T1000 (cell line): ENCODE measurements around the gene KHNYN.
"Not testable (repeated sequence)": the region's sequence is repeated elsewhere in the genome, so short reads cannot be mapped to it uniquely, and the experiment has no call there.

Experiments
- DNase-seq: peaks from one replicate; lab custom pipeline; 2025; ENCODE audit warnings: mixed read lengths; lab: John Stamatoyannopoulos, UW

Gene KHNYN

GRCh38 chr14:24437736-24438067 is 7.9 kb downstream of the KHNYN start:
- no peak for DNase-seq

GRCh38 chr14:24438223-24439097 is 8.7 kb downstream of the KHNYN start:
- no peak for DNase-seq

GRCh38 chr14:24439257-24439656 is 9.5 kb downstream of the KHNYN start:
- no peak for DNase-seq

GRCh38 chr14:24439830-24440605 is 10.3 kb downstream of the KHNYN start:
- DNase-seq = no peak

GRCh38 chr14:24440606-24441399 is 11.0 kb downstream of the KHNYN start:
- no peak for DNase-seq

GRCh38 chr14:24441485-24441884 is 11.7 kb downstream of the KHNYN start:
- no peak for DNase-seq

GRCh38 chr14:24441904-24442239 is 12.1 kb downstream of the KHNYN start:
- DNase-seq = no peak

GRCh38 chr14:24442240-24443052 is 12.7 kb downstream of the KHNYN start, which contains the start of gene SDR39U1:
Gene SDR39U1 (minus strand): TSS chr14:24442776. CDS start chr14:24442769, 7 bp downstream.
- DNase-seq = peak; percentile 94

GRCh38 chr14:24443053-24443665 is 13.4 kb downstream of the KHNYN start:
- DNase-seq = no peak

GRCh38 chr14:24450828-24451227 is 21.1 kb downstream of the KHNYN start:
- not testable (repeated sequence) for DNase-seq

GRCh38 chr14:24456980-24457379 is 27.2 kb downstream of the KHNYN start:
- DNase-seq = no peak

- DNase-seq = no peak
Measured at GRCh38 chr14:24458736-24459135, 29.0 kb downstream of the KHNYN start.

GRCh38 chr14:24459331-24459730 is 29.6 kb downstream of the KHNYN start:
- no peak for DNase-seq

GRCh38 chr14:24461336-24461735 is 31.6 kb downstream of the KHNYN start:
- DNase-seq = no peak

- no peak for DNase-seq
Measured at GRCh38 chr14:24463017-24463883, 33.5 kb downstream of the KHNYN start.

- no peak for DNase-seq
Measured at GRCh38 chr14:24463884-24464785, 34.4 kb downstream of the KHNYN start.

- DNase-seq = no peak
Measured at GRCh38 chr14:24465368-24465767, 35.6 kb downstream of the KHNYN start.

- no peak for DNase-seq
Measured at GRCh38 chr14:24465805-24466204, 36.1 kb downstream of the KHNYN start.

- DNase-seq = not testable (repeated sequence)
Measured at GRCh38 chr14:24470450-24470849, 40.7 kb downstream of the KHNYN start.
